Ectodermal cell (in vitro differentiated cells): ENCODE data around the gene FGF22.
A peak's percentile ranks its signal among the peaks of the same experiment; 100 is the strongest.

Source experiments
- H3K27ac ChIP-seq: 2 replicates; pipeline ENCODE4 v1.7.0; 2013; ENCODE audit warnings: mild to moderate bottlenecking, low read depth, low read length; ENCODE audit not compliant: insufficient read depth, poor library complexity, severe bottlenecking
- H3K27me3 ChIP-seq: 2 replicates; pipeline ENCODE4 v1.7.0; 2013; ENCODE audit warnings: mild to moderate bottlenecking, low read length; ENCODE audit not compliant: insufficient read depth, control insufficient read depth, poor library complexity, severe bottlenecking
- H3K36me3 ChIP-seq: one replicate; pipeline ENCODE4 v1.7.0; 2013; ENCODE audit warnings: low read length; ENCODE audit not compliant: control insufficient read depth, insufficient read depth
- H3K4me1 ChIP-seq: one replicate; pipeline ENCODE4 v1.7.0; 2013; ENCODE audit warnings: low read length; ENCODE audit not compliant: control insufficient read depth, insufficient read depth
- H3K4me3 ChIP-seq: 2 replicates; pipeline ENCODE4 v1.7.0; 2013; ENCODE audit warnings: low read depth, low read length, control low read depth; ENCODE audit not compliant: insufficient read depth
- H3K9me3 ChIP-seq: 2 replicates; pipeline ENCODE4 v1.7.0; 2013; ENCODE audit warnings: mild to moderate bottlenecking, low read length, moderate library complexity; ENCODE audit not compliant: control insufficient read depth
- WGBS, 2 experiments: methylation state at CpG; one replicate each; pipeline ENCODE4 v1.1.7; 2013; ENCODE audit warnings: missing lambda C conversion rate in 2 of 2; 5-methylcytosine and 5-hydroxymethylcytosine counted together

The FGF22 gene

DNA sequence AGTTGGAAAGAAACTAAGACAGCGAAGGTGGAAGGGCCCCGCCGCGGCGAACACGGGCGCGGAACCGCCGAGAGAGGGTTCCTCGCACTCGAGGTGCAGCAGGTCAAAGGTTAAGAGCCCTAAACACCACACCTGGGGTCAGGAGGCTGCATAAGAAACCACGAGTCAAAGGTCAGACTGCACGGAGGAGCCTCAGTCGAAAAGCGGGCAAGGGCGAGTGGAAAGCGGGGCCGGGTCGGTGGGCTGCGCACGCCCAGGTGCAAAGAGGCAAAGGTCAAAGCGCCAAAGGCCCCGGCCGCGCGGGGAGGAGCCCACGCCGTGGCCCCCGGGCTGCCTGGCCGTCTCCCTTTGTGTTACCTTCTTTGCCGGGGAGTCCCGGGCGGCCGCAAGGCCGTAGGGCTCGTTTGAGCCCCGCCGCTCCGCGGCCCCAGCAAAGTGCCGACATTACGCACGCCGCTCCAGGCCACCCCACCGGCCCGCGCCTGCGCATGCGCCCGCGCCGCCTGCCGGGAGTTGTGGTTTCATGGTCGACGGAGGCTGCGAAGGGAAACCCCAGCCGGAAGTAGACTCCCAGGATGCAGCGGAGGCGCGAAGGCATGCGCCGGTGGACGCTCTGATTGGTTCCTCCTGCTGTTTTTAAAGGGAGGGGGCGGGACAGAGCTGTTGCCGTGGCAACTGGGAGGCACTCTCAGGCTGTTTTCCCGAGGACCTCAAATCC, 6.5 kb upstream of the FGF22 start, which contains the start of gene POLRMT:
TSS of gene POLRMT (minus strand) at position 470 of the 718 bp plus-strand sequence. CDS start at position 445, 25 bp downstream.
- Histone ChIP-seq H3K36me3 (peaks cover 20% of the 10 kb centered on the region), H3K27me3 (peaks cover 15% of the 10 kb centered on the region), H3K27ac (no peak within 1 kb of the TSS), H3K4me1 (peaks cover 7% of the 10 kb centered on the region), H3K4me3 (peak within 1 kb of the TSS; percentile 86), H3K9me3 (no peaks in the 10 kb centered on the region)
- WGBS, 2 experiments = 0% methylated on average over 67 of the region's 67 CpGs

DNA sequence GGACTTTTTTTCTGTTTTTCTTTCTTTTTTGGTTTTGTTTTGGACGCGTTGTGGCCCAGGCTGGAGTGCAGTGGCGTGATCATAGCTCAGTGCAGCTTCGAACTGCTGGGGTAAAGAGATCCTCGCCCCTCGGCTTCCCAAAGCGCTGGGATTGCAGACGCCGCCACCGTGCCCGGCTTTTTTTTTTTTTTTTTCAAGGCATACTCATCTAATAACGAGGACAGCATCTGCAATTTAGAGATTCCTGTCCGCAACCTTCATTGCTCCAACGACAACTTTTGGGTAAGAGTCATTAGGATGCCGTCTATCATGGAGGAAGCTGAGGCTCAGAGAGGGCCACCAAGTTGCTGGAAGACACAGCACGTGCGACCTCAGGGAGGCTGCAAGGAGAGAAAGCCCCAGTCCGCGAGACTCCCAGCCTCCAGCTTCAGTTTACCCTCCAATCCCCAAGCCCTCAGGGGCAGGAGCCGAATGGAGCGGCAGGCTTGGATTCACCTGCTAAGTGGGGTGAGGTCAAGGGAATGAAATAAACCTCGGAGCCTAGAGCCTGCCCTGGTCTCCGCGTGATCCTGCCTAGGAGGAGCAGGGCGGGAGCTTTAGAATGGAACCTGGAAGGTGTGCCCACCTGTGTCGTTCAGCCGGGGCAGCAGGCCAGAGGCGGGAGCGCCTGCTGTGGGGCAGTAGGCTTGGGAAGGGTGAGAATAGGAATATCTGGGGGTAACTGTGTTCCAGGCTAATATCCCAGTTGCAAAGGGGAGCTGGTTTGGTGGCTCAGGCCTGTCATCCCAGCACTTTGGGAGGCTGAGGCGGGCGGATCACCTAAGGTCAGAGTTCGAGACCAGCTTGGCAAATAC, 5.7 kb upstream of the FGF22 start:
- Histone ChIP-seq H3K27me3 (peaks cover 23% of the 10 kb centered on the region), H3K27ac (no peak overlapping the region), H3K9me3 (no peaks in the 10 kb centered on the region), H3K4me1 (peaks cover 7% of the 10 kb centered on the region), H3K4me3 (peak overlapping the region; percentile 86), H3K36me3 (peaks cover 13% of the 10 kb centered on the region)
- 31 to 33% methylated on average over 32 of the region's 32 CpGs for WGBS, 2 experiments

DNA sequence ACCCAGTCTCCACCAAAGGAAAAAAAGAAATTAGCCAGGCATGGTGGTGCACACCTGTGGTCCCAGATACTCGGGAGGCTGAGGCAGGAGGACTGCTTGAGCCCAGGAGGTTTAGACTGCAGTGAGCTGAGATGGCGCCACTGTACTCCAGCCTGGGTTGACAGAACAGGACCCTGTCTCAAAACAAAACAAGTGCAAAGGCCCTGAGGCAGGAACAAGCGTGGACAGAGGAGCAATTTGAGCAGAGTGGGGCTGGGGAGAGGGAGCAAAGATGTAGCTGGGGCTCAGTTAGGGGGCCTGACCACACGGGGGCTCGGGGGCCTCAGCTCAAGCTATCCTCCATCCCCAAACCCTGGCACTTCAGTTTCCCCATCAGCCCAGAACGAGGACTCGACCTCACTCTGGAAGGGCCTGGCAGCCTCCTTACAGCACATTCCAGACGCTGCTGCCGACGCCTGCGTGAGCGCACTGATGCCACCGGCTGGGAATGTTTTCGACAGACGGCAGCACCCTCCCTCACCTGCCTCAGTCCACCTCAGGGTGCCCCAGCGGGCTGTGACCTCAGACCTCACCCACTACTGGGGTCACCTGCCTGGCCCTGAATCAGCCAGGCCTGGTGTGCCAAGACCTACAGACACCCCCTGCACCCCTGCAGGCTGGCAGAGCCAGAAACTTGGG, 4.6 kb upstream of the FGF22 start:
- 86 to 89% methylated on average over 16 of the region's 16 CpGs for WGBS, 2 experiments

DNA sequence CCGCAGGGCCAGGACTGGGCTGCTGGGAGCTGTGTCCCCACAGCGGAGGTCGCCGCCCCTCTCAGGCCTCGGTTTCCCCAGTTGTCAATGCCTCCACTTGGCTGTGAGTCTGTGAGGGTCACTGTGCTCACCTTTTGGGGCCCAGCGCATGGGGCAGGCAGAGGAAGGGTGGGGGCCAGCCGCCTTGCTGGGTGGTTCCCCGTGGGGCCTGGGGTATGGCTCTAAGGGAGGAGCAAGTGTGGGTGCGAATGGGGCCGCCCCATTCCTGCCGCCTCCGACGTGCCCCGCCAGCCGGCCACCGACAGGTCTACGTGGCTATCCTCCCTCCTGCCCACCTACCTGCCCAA, 800 bp upstream of the FGF22 start:
- WGBS, 2 experiments = 66 to 71% methylated on average over 17 of the region's 17 CpGs
- peak overlapping the region; percentile 31 for H3K4me3 ChIP-seq
- peaks cover 2% of the 10 kb centered on the region for H3K4me1 ChIP-seq
- no peak overlapping the region for H3K27ac ChIP-seq
- no peaks in the 10 kb centered on the region for H3K9me3 ChIP-seq
- peaks cover 37% of the 10 kb centered on the region for H3K27me3 ChIP-seq
- H3K36me3 ChIP-seq = no peaks in the 10 kb centered on the region

More for the DNA sequence above, 4.6 kb upstream of the FGF22 start:
- peaks cover 9% of the 10 kb centered on the region for H3K4me1 ChIP-seq
- H3K27me3 ChIP-seq = peaks cover 32% of the 10 kb centered on the region
- no peaks in the 10 kb centered on the region for H3K9me3 ChIP-seq
- no peak overlapping the region for H3K27ac ChIP-seq
- no peak overlapping the region for H3K4me3 ChIP-seq
- H3K36me3 ChIP-seq = peaks cover 8% of the 10 kb centered on the region

DNA sequence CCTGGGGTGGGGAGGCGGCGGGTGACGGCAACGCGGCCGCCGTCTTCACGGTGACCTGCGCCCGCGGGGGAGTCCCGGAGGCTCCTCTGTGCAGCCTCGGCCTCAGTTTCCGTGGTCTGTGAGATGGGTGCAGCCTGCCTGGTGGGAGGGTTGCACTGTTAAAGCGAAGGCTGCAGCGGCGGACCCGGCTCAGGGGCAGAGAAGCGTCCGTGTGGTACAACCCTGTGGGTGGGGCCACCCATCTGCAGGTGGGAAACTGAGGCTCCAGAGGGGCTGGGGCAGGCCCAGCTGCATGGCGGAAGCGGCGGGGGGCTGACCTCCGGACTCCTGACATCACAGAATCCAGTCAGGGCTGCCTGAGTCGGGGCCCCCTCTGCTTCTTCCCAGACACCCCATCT, 481 bp downstream of the FGF22 start:
- 55 to 58% methylated on average over 25 of the region's 25 CpGs for WGBS, 2 experiments
- no peak overlapping the region for H3K4me3 ChIP-seq

DNA sequence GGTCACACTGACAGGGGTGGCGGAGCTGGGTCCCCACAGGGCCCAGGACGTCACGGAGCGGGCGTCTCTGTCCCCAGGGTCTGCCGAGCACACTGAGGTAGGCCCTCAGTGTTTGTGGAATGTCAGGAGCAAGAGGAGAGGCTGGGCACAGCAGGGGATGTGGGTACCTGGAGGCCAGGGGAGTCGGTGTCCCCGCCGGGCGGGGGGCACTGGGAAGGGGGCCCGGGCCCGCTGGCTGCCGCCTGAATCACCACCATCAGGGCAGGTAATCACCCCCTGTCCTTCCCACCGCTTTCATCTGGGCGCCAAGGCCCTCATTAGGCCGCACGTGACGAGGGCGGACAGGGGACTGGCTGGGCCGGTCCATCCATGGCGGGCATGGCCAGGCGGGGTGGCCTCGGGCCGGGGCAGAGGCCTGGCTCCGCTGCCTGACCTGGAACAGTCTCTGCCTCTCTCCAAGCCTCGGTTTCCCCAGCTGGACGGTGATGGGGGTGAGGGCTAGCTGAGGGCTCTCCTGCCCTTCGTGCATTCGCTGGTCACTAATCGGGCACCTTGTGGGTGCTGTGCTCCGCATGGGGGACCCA, 1.0 kb downstream of the FGF22 start:
- no peak overlapping the region for H3K4me3 ChIP-seq
- H3K27ac ChIP-seq = no peak overlapping the region
- 92 to 94% methylated on average over 31 of the region's 31 CpGs for WGBS, 2 experiments
- peaks cover 2% of the 10 kb centered on the region for H3K4me1 ChIP-seq
- no peaks in the 10 kb centered on the region for H3K36me3 ChIP-seq
- H3K27me3 ChIP-seq = peaks cover 37% of the 10 kb centered on the region
- H3K9me3 ChIP-seq = no peaks in the 10 kb centered on the region

More for the DNA sequence above, 481 bp downstream of the FGF22 start:
- Histone ChIP-seq H3K27ac (no peak overlapping the region), H3K36me3 (no peaks in the 10 kb centered on the region), H3K27me3 (peaks cover 37% of the 10 kb centered on the region), H3K4me1 (peaks cover 2% of the 10 kb centered on the region), H3K9me3 (no peaks in the 10 kb centered on the region)

DNA sequence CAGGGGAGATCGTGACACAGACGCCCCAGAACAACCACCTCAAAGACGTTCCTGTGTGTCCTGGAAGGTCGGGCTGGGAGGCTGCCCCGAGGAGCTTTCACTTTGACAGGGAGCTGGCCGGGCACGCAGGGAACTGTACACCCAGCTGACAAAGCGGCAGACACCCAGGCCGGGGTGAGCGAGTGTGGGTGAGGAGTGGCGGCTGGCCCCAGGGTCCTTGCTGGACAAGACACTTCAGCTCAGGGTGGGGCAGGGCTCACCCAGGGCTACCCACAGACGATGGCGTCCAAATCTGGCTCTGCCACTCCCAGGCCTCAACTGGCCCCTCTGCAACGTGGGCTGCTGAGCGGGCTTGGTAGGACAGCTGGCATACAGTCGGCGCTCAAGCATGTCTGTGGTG, 2.0 kb downstream of the FGF22 start:
- H3K27me3 ChIP-seq = peaks cover 37% of the 10 kb centered on the region
- H3K9me3 ChIP-seq = no peaks in the 10 kb centered on the region
- H3K4me1 ChIP-seq = peaks cover 2% of the 10 kb centered on the region
- no peak overlapping the region for H3K27ac ChIP-seq
- WGBS, 2 experiments = 94% methylated on average over 17 of the region's 17 CpGs
- H3K4me3 ChIP-seq = no peak overlapping the region
- H3K36me3 ChIP-seq = no peaks in the 10 kb centered on the region

DNA sequence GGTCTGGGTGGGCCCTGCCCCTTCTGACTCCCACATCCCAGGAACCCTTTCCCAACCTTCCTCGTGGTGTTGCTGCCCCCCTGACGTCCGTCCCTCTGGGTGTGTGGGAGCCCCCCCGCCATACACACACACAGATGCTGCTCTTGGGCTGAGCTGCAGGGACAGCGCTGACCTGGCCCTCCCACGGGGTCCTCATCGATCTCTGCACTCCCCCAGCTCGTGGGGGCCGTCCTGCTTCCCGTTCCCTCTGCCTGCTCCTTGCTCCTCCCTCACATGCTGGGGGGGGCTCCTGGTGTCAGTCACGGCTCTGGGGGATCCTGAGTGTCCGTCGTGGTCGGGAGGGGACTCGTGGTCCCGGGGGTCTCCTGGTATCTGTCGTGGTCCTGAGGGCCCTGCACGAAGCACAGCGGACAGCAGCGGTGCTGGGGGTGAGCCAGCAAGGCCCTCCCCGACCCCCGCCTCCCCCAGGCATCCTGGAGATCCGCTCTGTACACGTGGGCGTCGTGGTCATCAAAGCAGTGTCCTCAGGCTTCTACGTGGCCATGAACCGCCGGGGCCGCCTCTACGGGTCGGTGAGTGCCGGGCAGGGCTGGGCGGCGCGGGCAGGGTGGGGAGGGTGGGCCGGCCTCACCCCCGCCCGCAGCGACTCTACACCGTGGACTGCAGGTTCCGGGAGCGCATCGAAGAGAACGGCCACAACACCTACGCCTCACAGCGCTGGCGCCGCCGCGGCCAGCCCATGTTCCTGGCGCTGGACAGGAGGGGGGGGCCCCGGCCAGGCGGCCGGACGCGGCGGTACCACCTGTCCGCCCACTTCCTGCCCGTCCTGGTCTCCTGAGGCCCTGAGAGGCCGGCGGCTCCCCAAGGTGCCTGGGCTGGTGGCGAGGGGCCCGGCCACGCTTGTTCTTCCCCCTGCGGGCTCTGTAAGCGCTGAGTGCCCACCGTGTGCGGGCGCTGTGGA, 3.4 kb downstream of the FGF22 start:
- Histone ChIP-seq H3K4me3 (no peak overlapping the region), H3K27me3 (peaks cover 24% of the 10 kb centered on the region), H3K36me3 (no peaks in the 10 kb centered on the region), H3K4me1 (peaks cover 2% of the 10 kb centered on the region), H3K9me3 (no peaks in the 10 kb centered on the region), H3K27ac (no peak overlapping the region)
- WGBS, 2 experiments = 92% methylated on average over 70 of the region's 70 CpGs

DNA sequence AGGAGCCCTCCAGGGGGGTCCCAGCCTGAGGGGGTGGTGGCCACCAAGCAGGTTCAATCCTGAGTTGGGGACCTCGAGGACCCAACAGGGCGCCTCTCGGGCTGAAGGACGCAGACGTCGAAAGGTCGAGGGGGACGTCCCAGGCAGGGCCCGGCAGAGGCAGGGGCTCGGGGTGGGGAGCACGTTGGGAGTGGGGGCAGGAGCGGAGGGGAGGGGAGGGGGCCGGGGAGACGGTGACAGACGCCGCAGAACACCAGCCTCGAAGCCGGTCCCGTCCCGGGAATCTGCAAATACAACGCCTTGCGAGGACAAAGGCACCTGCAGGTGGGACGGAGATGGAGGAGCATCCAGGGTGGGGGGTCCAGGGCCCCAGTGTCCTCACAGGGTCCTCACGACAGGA, 4.1 kb downstream of the FGF22 start:
- H3K36me3 ChIP-seq = no peaks in the 10 kb centered on the region
- peaks cover 17% of the 10 kb centered on the region for H3K27me3 ChIP-seq
- H3K9me3 ChIP-seq = no peaks in the 10 kb centered on the region
- no peak overlapping the region for H3K27ac ChIP-seq
- H3K4me1 ChIP-seq = peaks cover 2% of the 10 kb centered on the region
- no peak overlapping the region for H3K4me3 ChIP-seq
- WGBS, 2 experiments = 92 to 93% methylated on average over 24 of the region's 24 CpGs
